Measurements from ENCODE around the gene UBA5.
A peak's percentile ranks its signal among the peaks of the same experiment; 100 is the strongest.

UBA5 gene

GRCh38 chr3:132722165-132723023, 62.3 kb downstream of the UBA5 start, which contains the start of gene NPHP3:
NPHP3 (minus strand) TSS chr3:132722409; CDS start chr3:132722355, 54 bp downstream.
- DNase-seq = peak; percentile 97

GRCh38 chr3:132723024-132723950, 63.2 kb downstream of the UBA5 start:
- DNase-seq = no peak

- DNase-seq = peak; percentile 59
Measured at GRCh38 chr3:132726341-132726823, 66.3 kb downstream of the UBA5 start.
